ENCODE data around the gene HGF.

The HGF gene

DNA sequence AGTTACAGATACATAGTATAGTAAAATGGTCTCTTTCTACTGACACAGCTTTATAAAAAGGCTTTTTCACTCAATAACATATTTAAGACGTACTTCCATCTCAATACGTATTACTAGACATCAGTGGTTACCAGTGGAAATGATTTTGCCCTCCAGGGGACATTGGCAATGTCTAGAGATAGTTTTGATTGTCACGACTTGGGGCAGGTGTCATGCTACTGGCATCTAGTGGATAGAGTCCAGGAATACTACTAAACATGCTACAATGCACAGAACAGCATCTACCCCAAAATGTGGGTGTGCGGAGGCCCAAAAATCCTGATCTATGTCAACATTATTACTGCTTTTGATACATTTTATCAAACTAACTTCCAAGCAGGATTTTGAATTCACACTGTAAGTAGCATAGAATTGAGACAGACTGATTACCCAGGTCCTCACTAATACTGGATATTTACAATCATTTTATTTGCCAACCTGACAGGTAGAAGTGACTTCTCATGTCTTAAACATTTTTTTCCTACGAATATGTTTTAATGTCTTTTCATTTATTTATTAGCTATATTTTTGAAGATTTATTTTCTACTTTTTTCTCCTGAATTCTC, 53.8 kb downstream of the HGF start:
- FAIRE-seq, result no peak

DNA sequence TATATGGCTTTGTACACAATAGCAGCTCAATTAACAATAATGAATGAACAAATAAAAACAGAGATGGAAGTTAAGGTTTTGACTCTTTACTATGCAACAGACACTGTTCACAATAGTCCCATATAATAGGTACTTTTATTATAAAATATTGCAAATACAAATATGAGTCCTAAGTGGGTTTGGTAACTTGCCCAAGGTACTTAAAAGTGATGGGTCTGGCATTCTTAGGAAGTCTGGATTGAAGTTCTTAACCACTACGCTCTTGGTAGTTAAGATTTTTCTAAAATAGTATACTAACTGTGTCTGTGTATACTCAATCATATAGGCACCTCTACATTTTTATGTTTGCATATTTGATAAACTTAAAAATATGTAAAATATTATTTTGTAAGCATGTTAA, 55.5 kb downstream of the HGF start:
- no peak for FAIRE-seq

- FAIRE-seq, result no peak
Observed at GRCh38 chr7:81710751-81711150, 59.1 kb downstream of the HGF start.

DNA sequence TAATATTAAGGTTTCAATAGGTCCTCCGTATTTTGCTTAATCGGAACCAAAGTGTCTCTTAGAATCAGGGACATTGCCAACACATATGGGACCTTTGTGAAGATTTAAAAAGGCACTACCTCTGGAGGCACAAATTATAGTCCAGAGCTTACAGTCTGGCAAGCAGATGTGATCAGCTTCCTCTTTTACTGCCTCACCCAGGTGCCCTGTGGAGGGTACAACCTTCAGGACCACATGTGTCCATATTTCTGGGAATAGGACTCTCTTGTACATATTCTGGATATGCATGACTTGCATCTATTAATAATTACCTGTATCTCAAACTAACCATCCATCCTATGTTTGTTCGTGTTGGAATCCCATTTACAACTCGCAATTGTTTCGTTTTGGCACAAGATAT, 60.0 kb downstream of the HGF start:
- FAIRE-seq, result no peak

DNA sequence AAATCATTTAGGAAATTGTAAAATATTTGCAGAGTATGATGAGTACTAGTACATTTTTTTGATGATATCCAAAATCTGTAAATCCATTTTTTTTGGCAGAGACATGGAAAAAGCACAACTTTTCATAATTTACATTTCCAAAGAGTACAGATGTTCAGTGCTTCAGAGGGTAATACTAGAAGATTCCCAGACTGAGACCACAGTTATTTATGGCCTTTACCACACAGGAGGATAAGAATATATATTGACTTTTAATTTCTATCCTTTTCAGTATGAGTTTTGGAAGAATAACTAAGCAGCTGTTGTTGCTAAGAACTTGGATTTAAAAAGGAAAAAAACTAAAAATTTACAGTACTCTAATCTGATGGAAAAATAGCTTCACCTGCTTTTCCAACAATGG, 61.9 kb downstream of the HGF start:
- no peak for FAIRE-seq

DNA sequence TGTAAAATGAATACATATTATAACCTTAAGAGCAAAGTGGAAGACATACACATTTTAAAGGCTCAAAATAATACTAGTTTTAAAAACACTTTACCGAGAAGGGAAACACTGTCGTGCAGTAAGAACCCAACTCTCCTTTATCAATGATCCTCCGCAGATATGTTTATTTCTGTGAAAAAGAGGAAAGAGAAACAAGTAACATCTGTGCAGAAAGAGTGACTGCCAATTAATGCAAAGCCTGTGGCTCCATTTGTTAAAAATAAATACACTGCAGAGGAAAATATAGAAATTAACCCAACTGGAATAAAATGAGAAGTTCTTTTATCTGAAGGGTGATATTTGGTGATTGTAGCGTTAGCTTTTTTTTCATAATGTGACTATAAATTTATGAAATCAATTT, 62.7 kb downstream of the HGF start:
- no peak for FAIRE-seq

GRCh38 chr7:81705206-81705605, 64.6 kb downstream of the HGF start:
- no peak for FAIRE-seq

GRCh38 chr7:81704595-81704994, 65.3 kb downstream of the HGF start:
- FAIRE-seq, result peak; percentile 95

DNA sequence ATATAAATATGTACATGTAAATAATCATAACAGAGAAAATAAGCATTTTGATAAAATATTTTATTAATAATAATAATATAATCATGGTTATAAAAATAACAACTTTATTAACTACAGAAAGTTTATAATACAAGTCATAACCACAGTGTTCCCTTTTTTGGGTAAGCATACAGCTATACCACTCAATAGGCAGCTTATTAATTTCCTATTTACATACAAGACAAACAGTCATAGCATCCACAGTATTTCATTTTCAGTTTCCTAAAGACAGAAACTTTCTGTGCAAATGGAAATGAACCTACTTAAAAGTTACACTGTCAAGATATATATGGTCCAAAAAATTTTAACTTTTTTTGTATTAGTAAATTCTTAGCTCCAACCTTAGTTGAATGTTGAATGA, 70.9 kb downstream of the HGF start:
- no peak for FAIRE-seq

DNA sequence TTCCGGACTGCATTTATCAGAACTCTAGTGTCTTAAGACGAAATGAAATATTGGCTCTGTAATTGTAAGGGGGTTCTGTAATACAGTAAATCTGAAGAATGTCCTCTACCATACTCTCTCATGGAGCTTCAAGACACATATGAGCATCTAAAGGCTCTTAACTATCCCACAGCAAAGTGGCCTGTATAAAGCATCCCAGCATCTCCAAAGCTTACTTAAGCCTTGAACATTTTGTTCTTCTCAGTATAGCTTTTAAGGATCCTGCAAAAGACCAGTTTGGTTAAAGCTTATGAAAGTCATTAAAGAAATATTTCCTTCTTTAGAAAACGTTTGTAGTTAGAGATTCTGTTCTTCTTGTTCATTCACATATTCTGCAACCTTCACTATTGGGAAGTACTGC, 75.1 kb downstream of the HGF start:
- peak; percentile 99 for FAIRE-seq

GRCh38 chr7:81693894-81694293, 76.0 kb downstream of the HGF start:
- no peak for FAIRE-seq

GRCh38 chr7:81693080-81693479, 76.8 kb downstream of the HGF start:
- peak; percentile 31 for FAIRE-seq

DNA sequence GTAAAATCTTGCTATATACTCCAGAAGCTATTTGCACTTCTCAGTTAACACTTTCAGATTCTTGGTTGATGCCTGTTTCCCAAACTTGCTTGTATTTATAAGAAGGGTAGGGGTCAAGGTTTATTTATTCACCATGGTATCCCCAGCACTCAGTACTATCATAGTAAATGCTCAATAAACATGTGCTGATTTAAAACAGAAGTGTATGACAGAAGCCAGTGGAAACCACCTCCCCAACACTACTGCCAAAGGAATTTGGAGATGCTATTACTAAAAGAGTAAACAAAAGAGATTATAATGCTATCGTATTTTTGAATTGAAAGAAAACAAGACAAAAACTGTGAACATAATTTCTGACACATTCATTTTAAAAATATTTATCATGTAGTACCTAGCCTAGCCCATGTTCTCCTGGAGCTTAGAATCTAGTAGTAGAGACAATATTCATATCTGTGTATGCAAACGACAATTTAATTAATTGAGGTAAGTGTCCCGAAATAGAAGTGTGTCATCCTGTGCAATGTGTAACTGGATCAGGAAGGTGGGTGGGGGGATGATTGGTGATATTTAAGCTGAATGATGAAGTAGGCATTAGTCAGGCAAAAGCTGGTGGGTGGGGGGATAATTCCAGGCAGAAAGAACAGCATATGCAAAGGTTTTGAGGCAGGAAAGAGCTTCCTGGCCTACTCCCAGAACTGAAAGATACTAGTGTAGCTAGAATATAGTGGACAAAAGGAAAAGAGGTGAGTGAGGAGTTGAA, 77.5 kb downstream of the HGF start:
- peak; percentile 98 for FAIRE-seq

- FAIRE-seq, result no peak
Observed at GRCh38 chr7:81691199-81691821, 78.5 kb downstream of the HGF start.

DNA sequence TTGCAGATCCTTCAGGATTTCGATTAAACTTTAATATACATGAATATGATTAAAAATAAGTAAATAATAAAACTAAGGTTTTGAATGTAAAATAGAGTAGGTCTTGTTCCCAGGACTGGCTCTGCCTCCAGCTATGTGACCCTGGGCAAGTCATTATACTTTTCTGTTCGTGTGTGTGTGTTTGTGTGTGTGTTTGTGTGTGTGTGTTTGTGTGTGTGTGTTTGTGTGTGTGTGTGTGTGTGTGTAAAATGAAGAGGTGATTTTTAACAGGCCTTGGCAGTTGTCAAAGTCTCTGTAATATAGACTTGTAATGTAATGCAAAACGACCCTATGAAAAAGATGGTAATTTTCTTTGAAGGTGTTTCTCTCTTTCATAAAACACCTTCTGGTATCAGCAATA, 79.2 kb downstream of the HGF start:
- peak; percentile 11 for FAIRE-seq

GRCh38 chr7:81690251-81690650, 79.6 kb downstream of the HGF start:
- FAIRE-seq, result no peak

DNA sequence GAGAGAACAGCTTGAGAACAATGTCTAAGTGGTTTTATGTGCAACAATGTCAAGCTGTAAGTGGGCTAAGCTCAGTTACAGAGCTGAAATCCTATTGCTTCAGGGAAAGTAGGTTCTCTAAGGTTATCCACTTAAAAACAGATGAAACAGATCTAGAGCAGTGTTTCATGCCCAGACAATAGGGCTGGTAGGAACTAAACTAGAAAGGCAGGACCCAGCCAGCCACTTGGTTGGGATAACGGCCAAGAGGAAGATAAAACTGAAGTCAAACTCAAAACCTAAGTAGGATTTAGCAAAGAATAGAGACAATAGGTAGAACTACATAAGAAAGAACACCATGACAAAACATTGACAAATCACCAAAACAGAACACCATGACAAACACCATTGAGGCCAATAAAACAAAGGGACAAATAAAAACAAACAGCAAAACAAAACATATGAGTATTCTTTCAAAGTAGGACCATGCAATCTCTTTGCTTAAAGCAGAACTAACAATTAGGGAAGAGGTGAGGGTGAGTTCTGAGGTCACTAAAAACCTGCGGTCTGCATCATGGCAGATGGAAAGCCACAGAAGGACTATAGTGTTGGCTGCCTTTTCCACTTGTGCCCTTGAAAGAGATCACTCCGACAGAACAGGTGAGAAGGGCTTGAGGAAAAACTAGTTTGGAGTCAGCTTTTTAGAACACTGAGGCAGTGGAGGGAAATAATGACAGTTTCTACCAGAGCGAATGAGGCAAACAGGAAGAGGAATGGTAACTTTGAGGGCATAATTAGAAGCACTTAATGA, 81.0 kb downstream of the HGF start:
- peak; percentile 99 for FAIRE-seq

DNA sequence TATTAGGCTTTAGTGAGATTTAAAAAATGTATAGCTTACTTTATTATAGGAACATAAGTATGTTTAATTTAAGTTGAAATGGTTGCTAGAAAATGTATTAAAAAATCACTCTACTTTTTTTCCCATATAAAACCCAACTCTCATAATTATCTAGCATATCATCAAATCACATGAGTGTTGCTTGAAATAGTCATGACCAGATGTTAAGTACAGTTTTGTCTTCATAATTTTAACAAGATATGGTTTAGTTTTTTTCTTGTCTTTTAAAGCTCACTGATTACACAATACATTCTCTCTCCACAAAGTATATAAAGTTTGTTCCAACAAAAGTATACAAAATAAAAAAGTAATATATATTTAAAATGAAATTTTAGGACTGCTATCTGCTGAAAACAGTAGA, 82.8 kb downstream of the HGF start:
- FAIRE-seq, result no peak

DNA sequence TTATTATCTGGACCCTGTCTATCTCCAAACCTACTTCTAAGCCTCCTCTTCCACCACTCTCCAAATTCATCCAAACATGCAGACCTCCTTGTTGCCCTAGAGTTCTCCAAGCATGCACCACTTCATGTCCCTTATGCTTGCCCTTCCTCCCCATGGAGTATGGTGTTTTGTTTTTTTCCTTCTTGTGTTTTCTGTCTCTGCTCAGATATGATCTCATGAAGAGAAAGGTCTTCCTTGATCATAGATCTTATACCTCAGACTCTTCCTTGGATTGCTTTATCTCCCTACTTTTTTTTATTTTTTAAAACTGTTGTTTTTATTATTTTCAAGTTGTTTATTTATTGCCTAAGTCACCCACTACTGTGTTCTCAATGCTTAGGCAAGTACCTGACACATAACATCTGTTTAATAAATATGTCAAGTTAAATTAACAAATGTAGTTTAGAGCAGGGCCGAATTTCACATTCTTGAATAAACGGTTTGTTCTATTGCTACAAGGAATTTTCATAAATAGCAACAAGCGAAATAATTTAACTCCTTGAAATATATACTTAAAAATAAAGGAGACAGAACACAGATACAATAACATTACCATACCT, 84.5 kb downstream of the HGF start:
- no peak for FAIRE-seq

DNA sequence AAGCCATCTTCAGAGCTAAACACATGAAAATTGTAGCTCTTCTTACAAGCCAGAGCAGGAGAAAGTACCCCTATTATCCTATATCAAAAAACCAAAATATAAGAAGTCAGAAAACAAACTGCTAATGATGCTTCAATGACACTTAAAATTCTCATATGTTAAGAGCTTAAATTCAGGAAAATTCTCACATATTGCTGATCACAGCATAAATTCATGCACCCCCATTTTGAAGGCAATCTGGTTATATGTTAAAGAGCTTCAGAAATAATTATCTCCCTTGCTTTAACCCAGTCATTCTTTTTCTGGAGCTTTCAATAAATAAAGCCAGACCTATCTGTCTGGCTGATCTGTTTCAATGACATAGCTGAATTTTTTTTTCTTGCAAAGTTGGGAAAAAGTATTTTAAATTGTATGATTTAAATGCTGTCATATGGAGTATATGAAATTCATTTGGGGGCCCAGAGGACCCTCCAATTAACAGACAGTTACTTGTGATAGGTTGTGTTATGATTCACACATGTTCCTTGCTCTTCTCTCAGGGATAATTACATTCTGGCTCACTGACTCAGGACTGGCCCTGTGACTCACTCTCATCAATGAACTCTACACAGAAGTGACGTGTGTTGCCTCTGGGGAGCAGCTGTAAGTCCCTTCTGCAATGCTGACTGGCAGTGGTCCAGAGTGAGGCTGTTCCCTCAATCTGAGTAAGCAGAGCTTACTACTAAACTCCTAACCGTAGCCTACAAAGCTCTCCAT, 85.2 kb downstream of the HGF start:
- peak; percentile 99 for FAIRE-seq

DNA sequence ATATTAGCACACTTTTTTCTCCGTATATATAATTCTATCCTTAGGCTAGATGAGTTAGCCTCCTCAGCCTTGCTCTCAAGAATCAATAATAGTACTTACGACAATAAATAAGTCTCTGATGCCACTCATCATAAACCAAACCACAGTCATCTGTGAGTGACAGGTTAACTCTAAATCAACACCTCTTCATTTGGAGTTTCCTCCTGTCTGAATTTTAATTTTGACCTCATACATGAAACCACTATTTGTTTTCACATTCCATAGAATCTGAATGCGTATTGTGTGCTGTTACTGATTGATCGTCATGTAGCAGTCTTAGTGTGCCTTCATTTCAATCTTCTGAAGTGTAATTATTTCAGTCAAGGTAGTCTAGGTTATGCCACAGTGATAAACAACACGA, 85.8 kb downstream of the HGF start:
- no peak for FAIRE-seq

DNA sequence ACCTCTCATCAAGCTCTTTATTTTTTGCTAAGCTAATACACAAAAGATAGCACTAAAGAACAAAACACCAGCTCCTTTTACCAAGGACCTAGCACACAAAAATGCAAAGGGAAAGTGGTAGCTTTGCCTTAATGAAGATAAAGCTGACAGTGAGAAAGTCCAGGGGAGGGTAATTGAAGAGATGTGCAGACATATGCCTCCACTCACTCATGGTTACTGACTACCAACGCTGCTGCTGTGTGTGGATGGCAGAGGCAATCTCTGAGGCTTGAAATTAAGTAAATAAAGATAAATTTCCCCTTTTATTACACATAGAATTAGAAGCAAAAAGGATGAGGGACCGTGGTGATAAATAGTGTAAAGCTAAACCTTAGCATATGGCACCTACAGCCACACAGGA, 87.0 kb downstream of the HGF start:
- no peak for FAIRE-seq
